HG03103 (cell line): ENCODE measurements around the gene NCAPG2.
"Not testable (repeated sequence)": the region's sequence is repeated elsewhere in the genome, so short reads cannot be mapped to it uniquely, and the experiment has no call there.

ENCODE experiments used
- ATAC-seq: cut with Tn5 transposase; IDR thresholded peaks from one replicate; pipeline ENCODE4 v1.9.1; 2021; ENCODE audit warnings: low read depth; ENCODE audit not compliant: unreplicated experiment

The NCAPG2 gene

GRCh38 chr7:158682456-158682855 lies 22.1 kb downstream of the NCAPG2 start:
- no peak for ATAC-seq

DNA sequence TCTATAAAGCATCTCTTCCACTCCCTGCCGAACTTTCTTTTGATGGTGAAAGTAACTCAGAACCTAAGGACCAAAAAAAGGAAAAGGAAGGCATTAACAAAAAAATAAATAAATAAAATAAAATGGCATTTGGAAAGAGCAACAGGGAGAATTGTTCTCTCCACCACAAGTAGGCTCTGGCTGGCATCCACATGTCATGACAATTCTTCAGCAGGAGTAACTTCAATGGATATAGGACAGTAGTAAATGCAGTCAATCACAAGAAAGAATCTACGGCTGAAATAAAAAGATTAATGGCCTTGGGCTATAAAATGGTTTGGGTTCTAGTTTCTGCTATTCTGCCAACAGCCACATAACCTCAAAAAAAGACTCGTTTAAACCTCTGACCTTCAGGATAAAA lies 23.9 kb downstream of the NCAPG2 start:
- ATAC-seq, result no peak

DNA sequence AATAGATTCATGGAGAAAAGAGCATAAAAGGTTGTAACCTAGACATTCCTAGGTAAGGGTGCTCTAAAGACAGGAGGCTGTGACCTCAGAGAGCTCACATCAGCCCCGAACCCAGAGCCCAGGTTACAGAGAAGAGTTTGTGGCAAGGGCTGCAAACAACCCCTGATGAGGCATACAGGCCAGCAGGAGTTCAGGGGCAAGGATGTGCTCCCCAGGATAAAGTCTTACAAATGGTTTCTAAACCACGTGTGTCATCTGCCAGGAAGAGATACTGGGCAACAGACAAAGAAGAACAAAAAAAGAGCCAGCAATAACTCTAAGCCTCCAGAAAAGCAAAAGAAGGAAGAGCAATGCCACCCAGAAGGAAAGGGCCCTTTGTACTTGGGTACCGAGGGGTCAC lies 27.7 kb downstream of the NCAPG2 start:
- no peak for ATAC-seq

DNA sequence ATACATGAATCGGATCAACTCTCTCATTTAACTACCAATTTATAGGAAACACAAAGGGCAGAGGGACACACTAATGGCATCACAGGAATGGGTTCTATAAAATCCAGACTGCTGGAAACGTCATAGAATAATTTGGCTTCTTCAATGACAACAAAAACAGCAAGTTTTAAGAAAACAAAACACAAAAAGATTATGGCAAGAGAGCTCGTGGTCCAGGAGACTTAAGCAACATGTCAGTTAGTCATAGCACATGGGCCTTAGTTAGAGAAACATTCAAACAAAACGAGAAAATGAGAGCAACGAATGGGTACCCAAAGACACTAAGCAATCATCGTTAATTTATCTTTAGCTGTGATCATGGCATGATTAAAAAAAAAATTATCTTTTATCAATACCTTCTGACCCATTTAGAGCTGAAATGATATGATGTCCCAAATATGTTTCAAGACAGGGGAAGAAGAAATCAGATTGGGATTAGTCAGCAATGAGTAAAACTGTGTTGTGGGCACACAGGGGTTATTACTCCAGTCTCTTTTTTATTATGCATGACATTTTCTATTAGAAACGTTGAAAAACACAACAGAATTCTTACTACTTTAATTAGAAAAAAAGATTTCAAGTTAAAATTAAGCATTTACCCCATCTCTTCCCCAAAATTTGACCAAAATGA lies 28.3 kb downstream of the NCAPG2 start:
- no peak for ATAC-seq

GRCh38 chr7:158672975-158673374 lies 31.6 kb downstream of the NCAPG2 start:
- ATAC-seq, result no peak

DNA sequence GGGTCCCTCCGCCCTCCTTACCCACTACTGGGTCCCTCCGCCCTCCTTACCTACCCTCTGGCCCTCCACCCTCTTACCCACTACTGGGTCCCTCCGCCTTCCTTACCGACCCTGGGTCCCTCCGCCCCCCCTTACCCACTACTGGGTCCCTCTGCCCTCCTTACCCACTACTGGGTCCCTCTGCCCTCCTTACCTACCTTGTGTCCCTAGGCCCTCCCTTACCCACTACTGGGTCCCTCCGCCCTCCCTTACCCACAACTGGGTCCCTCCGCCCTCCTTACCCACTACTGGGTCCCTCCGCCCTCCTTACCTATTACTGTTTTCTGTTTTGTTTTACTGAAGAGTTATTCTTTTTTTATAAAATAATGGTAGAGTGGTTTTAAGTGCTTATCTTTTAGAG lies 36.5 kb downstream of the NCAPG2 start:
- not testable (repeated sequence) for ATAC-seq

- ATAC-seq, result not testable (repeated sequence)
These were observed 37.5 kb downstream of the NCAPG2 start for GRCh38 chr7:158666966-158667678.

DNA sequence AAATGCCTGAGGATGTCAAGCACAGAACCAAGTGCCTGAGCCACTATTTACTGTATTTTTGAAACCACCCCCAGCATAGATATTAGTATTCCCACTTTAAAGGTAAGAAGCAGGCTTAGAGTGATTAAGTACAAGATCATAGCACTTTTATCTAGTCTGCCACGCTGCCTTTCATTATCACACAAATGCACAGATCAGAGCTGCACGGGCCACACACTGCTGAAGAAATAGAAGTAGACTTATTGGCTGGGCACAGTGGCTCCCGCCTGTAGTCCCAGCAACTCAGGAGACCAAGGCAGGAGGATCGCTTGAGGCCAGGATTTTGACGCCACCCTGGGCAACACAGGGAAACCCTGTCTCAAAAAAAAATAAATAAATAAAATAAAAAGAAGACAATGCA lies 38.2 kb downstream of the NCAPG2 start:
- no peak for ATAC-seq

DNA sequence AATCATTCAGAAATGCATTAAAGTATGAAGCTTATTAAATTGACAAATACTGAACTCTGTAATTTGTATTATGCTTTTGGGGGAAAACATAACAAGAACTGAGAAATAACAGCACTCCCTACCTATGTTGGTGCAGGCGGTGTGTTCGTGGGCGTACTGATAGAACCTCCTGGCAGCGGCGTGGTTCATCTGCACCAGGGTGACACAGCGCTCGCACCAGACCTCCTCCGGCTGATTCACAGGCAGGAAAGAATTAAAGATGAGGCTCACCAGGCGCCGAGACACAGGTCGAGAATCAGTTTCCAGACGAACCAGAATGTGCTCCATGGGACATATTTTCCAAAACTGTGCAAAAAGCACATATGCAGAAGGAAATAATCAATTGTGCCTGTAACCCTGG lies 40.2 kb downstream of the NCAPG2 start:
- no peak for ATAC-seq

GRCh38 chr7:158663428-158663741 lies 41.2 kb downstream of the NCAPG2 start:
- ATAC-seq, result no peak

DNA sequence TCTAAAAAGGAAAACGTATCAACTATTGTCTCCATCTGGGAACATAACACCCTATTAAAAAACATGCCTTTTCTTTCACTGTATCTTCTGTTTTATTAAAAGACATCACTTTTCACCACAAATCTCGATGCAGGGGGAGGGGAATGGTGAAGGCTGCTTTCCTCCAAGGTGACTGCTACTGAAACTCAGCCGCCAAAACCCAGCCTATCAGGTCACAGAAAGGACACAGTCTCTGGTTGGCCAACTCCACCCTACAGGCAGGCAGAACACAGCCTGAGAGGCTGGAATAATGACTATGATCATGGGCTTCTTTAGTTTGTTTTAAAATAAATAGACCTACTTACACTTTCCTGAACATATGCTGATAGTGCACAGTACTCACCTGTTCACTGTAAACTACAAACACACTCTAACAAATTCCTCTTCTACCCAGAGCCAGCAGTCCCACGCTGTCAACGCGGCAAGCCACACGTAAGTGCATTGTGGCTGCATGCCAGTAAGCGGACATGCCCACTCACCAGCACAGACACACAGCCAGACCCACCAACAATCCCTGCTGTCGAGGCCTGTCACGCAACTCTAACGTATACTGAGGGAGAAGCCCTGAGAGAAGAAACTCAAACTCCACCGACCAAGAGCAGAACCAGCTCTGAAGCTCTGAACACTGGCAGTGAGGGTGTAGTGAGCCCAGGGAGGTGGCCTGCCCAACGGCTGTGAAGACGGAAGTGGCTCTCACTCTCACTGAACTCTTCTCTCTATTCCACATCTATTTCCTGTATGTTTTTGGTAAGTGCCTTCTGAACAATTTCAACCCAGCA lies 41.8 kb downstream of the NCAPG2 start:
- ATAC-seq, result no peak

- no peak for ATAC-seq
These were observed 46.1 kb downstream of the NCAPG2 start for GRCh38 chr7:158658475-158658874.

DNA sequence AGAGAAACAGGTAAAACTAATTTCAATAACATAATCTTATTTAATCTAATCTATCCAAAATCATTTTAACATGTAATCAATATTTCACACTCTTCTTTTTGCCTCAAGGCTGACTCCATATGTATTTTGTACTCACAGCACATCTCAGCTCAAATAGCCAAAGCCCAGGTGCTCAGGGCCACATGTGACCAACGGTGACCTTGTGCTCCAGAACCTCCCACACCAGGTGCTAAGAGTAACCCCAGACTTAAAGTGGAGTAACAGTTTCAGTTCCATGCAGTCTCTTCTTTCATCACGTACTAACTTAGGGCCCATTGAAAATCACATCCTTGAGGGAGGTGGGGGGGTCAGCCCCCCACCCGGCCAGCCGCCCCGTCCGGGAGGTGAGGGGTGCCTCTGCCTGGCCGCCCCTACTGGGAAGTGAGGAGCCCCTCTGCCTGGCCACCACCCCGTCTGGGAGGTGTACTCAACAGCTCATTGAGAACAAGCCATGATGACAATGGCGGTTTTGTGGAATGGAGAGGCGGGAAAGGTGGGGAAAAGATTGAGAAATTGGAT lies 47.3 kb downstream of the NCAPG2 start:
- peak; percentile 36 for ATAC-seq

DNA sequence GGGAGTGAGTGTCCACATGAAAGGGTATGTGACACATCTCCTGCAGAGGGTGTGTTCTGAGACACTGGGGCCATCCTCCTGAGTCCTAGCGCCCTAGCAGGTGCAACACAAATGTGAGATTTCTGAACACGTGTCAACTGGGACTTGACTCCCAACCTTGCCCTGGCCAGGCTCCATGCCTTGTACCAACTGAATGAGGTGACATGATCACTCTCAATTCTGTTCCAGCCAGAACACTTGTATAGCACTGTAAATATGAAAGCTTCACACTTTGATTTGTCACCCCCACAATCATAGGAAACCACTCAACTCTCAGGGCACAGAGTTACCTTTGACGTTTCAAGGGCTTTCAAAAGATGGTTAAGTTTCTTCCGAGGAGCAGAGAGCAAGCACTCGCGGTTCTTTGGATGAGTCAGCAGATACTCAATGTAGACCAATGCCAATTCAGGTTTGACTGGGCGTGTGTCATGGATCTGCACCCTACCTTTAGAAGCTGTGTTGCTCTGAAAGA lies 48.6 kb downstream of the NCAPG2 start:
- ATAC-seq, result peak; percentile 96

DNA sequence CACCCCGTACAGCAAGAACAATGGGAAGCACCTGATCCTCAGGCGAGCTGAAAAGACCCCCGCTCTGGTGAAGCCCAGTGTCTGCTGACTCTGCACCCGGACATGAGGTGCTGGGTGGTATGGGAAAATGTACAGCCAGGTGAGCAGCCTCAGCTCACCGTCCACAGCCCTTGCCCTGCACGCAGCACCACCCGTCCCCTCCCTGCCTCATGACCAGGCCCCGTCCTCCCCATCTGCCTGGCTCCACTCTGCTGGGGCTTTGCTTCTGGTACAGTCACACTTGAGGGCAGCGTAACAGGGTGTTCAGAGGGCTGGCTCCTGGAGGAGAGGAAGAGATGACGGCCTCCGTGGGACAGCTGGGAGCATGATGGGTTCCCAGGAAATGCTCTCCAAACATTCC lies 49.1 kb downstream of the NCAPG2 start:
- ATAC-seq, result no peak

- ATAC-seq, result no peak
These were observed 52.5 kb downstream of the NCAPG2 start for GRCh38 chr7:158651968-158652565.

DNA sequence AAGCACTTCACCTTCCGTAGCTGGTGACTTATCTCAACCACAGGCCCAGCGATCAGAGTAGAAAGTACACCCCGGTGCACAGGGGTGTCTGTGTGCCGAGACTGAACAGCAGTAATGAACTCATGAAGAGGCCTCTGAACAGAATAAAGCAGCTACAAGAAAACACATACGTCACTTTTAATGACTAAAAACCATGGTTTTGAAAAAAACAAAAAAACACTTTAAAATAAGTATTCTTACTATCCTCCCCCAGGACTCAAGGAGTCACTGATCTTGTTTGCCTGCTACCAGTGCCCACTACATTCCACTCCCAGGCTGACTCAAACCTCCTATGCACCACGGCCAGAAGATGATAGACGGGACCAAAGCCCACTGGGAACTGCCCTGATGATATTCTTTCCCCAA lies 53.8 kb downstream of the NCAPG2 start:
- ATAC-seq, result no peak

GRCh38 chr7:158649279-158649678 lies 55.3 kb downstream of the NCAPG2 start:
- no peak for ATAC-seq

- no peak for ATAC-seq
These were observed 55.8 kb downstream of the NCAPG2 start for GRCh38 chr7:158648787-158649186.

GRCh38 chr7:158648168-158648567 lies 56.4 kb downstream of the NCAPG2 start:
- no peak for ATAC-seq

- ATAC-seq, result no peak
These were observed 57.2 kb downstream of the NCAPG2 start for GRCh38 chr7:158647475-158647792.
